Endodermal cell (in vitro differentiated cells): ENCODE results near the gene VIPR2. TPM values are rescaled to one million over a fixed set of nuclear protein-coding genes. Genes with fewer than 3 reads are reported as not detected.
"Not testable (repeated sequence)": the region's sequence is repeated elsewhere in the genome, so short reads cannot be mapped to it uniquely, and the experiment has no call there.

Experiments
- DNase-seq: peaks from one replicate; pipeline ENCODE4 v3.0.0-alpha.2; 2017
- H3K27ac ChIP-seq: 2 replicates; pipeline ENCODE4 v1.5.1; 2013; ENCODE audit warnings: mild to moderate bottlenecking, low read depth, low read length, moderate library complexity
- H3K27me3 ChIP-seq: 2 replicates; pipeline ENCODE4 v1.6.1; 2013; ENCODE audit warnings: mild to moderate bottlenecking, low read length, moderate library complexity; ENCODE audit not compliant: insufficient read depth, control insufficient read depth, poor library complexity, severe bottlenecking
- H3K36me3 ChIP-seq: 2 replicates; pipeline ENCODE4 v1.7.0; 2013; ENCODE audit warnings: mild to moderate bottlenecking, low read length, moderate library complexity; ENCODE audit not compliant: control insufficient read depth, insufficient read depth
- H3K4me1 ChIP-seq: one replicate; pipeline ENCODE4 v1.7.0; 2013; ENCODE audit warnings: low read length; ENCODE audit not compliant: control insufficient read depth, insufficient read depth
- H3K4me3 ChIP-seq: 2 replicates; pipeline ENCODE4 v1.5.1; 2013; ENCODE audit warnings: mild to moderate bottlenecking, low read length, moderate library complexity
- H3K9ac ChIP-seq: 2 replicates; pipeline ENCODE4 v1.6.1; 2013; ENCODE audit warnings: mild to moderate bottlenecking, low read length, moderate library complexity; ENCODE audit not compliant: poor library complexity, severe bottlenecking; ENCODE audit errors: extremely low read depth
- H3K9me3 ChIP-seq: 2 replicates; pipeline ENCODE4 v1.6.1; 2013; ENCODE audit warnings: mild to moderate bottlenecking, low read length, moderate library complexity; ENCODE audit not compliant: control insufficient read depth
- H3K27ac Mint-ChIP-seq: 2 replicates; pipeline ENCODE4 v1.8.0; 2020; ENCODE audit warnings: mixed read lengths
- H3K27me3 Mint-ChIP-seq: 2 replicates; pipeline ENCODE4 v1.8.0; 2021; ENCODE audit warnings: mild to moderate bottlenecking, mixed read lengths; ENCODE audit not compliant: insufficient read depth
- H3K36me3 Mint-ChIP-seq: 2 replicates; pipeline ENCODE4 v1.8.0; 2020; ENCODE audit warnings: low read depth, mixed read lengths
- H3K4me1 Mint-ChIP-seq: 2 replicates; pipeline ENCODE4 v1.8.0; 2020; ENCODE audit warnings: mixed read lengths
- H3K4me3 Mint-ChIP-seq: 2 replicates; pipeline ENCODE4 v1.8.0; 2020; ENCODE audit warnings: mild to moderate bottlenecking, moderate library complexity, mixed read lengths
- H3K9me3 Mint-ChIP-seq: 2 replicates; pipeline ENCODE4 v1.8.0; 2020; ENCODE audit warnings: mild to moderate bottlenecking, mixed read lengths
- WGBS, 2 experiments: methylation state at CpG; one replicate each; pipeline versions ENCODE4 v1.1.5 to v1.1.7; 2013; ENCODE audit warnings: missing lambda C conversion rate in 2 of 2, mixed read lengths in 1 of 2; ENCODE audit not compliant: insufficient coverage in 1 of 2, insufficient read length in 1 of 2; 5-methylcytosine and 5-hydroxymethylcytosine counted together
- total RNA-seq, 2 donors: library from RNA; stranded (reverse); fragmentation: NEBNext Ultra II Directional in 1 of 2; extraction: Animal tissue kit (Norgen Biotek cat#: 25700) in 1 of 2; gene quantifications; 2 replicates in 1 of 2; 3 replicates in 1 of 2; pipeline ENCODE4 v1.2.1, GENCODE V29; 2021
- TF ChIP-seq, protein P1 (sequence below): fragments of 200-600 bp; sonication (generic); conservative IDR thresholded peaks from 2 replicates; pipeline ENCODE4 v1.5.0; 2021; ENCODE audit warnings: antibody characterized with exemption, mild to moderate bottlenecking

The VIPR2 gene
- total RNA-seq, 2 donors from 2014 or later: 0.64 to 1.8 TPM

DNA sequence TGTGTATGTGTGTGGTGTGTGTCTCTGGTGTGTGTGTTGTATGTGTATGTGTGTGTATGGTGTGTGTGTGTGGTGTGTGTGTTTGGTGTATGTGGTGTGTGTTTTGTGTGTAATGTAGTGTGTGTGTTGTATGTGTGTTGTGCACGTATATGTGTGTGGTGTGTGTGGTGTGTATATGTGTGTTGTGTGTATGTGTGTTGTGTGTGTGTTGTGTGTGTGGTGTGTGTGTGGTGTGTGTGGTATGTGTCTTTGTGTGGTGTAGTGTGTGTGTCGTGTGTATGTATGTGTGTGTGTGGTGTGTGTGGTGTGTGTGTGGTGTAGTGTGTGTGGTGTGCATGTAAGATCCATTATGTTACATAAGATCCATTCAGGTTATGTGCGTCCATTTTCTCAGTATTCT is 21.9 kb upstream of the VIPR2 start:
- H3K36me3 Mint-ChIP-seq: no peaks in the 10 kb centered on the region
- H3K4me3 Mint-ChIP-seq: no peak overlapping the region
- TF ChIP-seq, protein P1, sequence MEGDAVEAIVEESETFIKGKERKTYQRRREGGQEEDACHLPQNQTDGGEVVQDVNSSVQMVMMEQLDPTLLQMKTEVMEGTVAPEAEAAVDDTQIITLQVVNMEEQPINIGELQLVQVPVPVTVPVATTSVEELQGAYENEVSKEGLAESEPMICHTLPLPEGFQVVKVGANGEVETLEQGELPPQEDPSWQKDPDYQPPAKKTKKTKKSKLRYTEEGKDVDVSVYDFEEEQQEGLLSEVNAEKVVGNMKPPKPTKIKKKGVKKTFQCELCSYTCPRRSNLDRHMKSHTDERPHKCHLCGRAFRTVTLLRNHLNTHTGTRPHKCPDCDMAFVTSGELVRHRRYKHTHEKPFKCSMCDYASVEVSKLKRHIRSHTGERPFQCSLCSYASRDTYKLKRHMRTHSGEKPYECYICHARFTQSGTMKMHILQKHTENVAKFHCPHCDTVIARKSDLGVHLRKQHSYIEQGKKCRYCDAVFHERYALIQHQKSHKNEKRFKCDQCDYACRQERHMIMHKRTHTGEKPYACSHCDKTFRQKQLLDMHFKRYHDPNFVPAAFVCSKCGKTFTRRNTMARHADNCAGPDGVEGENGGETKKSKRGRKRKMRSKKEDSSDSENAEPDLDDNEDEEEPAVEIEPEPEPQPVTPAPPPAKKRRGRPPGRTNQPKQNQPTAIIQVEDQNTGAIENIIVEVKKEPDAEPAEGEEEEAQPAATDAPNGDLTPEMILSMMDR: no peak
- no peaks in the 10 kb centered on the region for H3K27me3 Mint-ChIP-seq
- no peaks in the 10 kb centered on the region for H3K4me1 Mint-ChIP-seq
- Histone ChIP-seq H3K36me3 (no peaks in the 10 kb centered on the region), H3K4me3 (no peak overlapping the region), H3K9ac (no peak overlapping the region), H3K27ac (no peak overlapping the region), H3K9me3 (peaks cover 52% of the 10 kb centered on the region), H3K27me3 (no peaks in the 10 kb centered on the region), H3K4me1 (no peaks in the 10 kb centered on the region)
- WGBS, 2 experiments: 44 to 100% methylated on average over 1 to 2 of the region's 3 CpGs
- H3K27ac Mint-ChIP-seq: no peak overlapping the region
- peaks cover 10% of the 10 kb centered on the region for H3K9me3 Mint-ChIP-seq
- DNase-seq: no peak

DNA sequence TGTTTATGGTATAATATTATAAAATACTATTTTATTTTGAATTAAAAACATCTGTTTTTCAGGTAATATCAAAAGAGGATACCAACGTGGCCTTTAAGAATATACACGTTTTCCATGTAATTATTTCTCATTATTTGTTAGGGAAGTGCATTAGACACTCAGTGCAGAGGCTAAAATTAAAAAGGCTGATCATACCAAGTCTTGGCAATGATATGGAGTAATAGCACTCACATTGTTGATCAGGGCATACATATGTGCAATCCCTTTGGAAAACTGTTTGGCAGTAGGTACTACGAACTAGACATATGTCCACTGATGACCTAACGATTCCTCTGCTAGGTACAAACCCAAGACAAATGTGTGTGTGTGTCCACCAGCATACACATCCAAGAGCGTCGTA is 20.7 kb upstream of the VIPR2 start:
- Histone ChIP-seq H3K9ac (no peak overlapping the region), H3K36me3 (no peaks in the 10 kb centered on the region), H3K4me1 (no peaks in the 10 kb centered on the region), H3K9me3 (peaks cover 59% of the 10 kb centered on the region), H3K27ac (no peak overlapping the region), H3K27me3 (no peaks in the 10 kb centered on the region), H3K4me3 (no peak overlapping the region)
- Mint-ChIP-seq H3K4me1 (no peaks in the 10 kb centered on the region), H3K36me3 (no peaks in the 10 kb centered on the region), H3K27me3 (no peaks in the 10 kb centered on the region), H3K4me3 (no peak overlapping the region), H3K9me3 (peaks cover 7% of the 10 kb centered on the region), H3K27ac (no peak overlapping the region)
- no peak for DNase-seq
- 79 to 86% methylated on average over 4 to 6 of the region's 6 CpGs for WGBS, 2 experiments
- TF ChIP-seq, protein P1: no peak

DNA sequence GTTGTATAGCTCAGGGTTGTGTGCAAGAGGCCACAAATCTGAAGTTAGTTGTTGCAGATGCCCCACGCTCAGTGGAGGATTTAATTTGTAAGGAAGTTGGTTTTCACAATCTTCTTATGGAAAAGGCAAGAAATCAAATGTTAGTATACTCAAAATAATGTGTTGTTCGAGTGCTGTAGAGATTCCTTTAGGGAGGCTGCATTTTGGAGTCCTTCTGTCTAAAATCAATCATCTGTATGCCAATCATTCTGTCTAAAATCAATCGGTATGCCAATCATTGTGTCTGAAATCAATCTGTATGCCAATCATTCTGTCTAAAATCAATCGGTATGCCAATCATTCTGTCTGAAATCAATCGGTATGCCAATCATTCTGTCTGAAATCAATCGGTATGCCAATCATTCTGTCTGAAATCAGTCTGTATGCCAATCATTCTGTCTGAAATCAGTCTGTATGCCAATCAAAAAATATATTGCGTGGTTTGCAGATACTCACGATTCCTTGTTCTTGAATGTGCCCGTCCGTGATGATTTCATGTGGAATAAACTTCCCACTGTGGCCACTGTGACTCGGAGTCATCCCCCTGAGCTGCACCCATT is 19.1 kb upstream of the VIPR2 start:
- not testable (repeated sequence) for H3K4me1 ChIP-seq, H3K27me3 ChIP-seq, H3K4me3 Mint-ChIP-seq, H3K4me3 ChIP-seq, DNase-seq, H3K9me3 Mint-ChIP-seq, H3K36me3 ChIP-seq, H3K27ac ChIP-seq, H3K36me3 Mint-ChIP-seq, H3K27me3 Mint-ChIP-seq, H3K4me1 Mint-ChIP-seq, H3K9ac ChIP-seq, H3K27ac Mint-ChIP-seq
- peaks cover 66% of the 10 kb centered on the region for H3K9me3 ChIP-seq
- WGBS, 2 experiments: 57 to 63% methylated on average over 1 to 2 of the region's 11 CpGs

DNA sequence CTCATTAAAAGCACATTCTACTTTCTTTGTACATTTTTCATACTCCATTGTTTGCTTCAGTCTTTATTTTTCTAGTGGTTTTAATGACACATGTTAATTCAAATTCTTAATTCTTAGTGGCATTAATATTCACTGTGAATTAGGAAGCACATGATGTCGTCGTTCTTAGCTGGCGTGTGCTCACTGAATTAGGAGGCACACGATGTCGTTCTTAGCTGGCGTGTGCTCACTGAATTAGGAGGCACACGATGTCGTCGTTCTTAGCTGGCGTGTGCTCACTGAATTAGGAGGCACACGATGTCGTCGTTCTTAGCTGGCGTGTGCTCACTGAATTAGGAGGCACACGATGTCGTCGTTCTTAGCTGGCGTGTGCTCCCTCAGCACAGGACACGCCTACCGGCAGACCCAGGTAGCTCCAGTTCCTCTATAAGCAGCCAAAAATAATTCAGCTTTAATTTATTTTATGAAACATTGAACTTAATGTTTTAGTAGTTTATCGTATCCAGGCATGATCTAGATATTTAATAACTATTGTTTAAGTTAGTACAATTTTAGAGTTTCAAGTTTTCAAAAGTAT is 17.5 kb upstream of the VIPR2 start:
- not testable (repeated sequence) for H3K27me3 Mint-ChIP-seq, DNase-seq, H3K36me3 ChIP-seq, H3K4me3 Mint-ChIP-seq, H3K36me3 Mint-ChIP-seq, H3K9me3 Mint-ChIP-seq, H3K9ac ChIP-seq, H3K27ac Mint-ChIP-seq, H3K27me3 ChIP-seq, H3K4me1 Mint-ChIP-seq, H3K4me1 ChIP-seq, H3K27ac ChIP-seq, H3K4me3 ChIP-seq
- H3K9me3 ChIP-seq: peaks cover 56% of the 10 kb centered on the region
- 87 to 91% methylated on average over 7 to 21 of the region's 21 CpGs for WGBS, 2 experiments
